Vagina (tissue), 2 donors: ENCODE results near the gene PLA2G10. TPM values are rescaled to one million over a fixed set of nuclear protein-coding genes. Genes with fewer than 3 reads are reported as not detected.
A peak's percentile ranks its signal among the peaks of the same experiment; 100 is the strongest.

ENCODE experiments used
- DNase-seq, 2 donors: peaks; one replicate each; pipeline ENCODE4 v3.0.0-alpha.2; 2017; ENCODE audit errors: extremely low spot score in 2 of 2
- H3K27ac ChIP-seq: fragments of 200-600 bp; sonication (generic); one replicate; pipeline ENCODE4 v1.5.1; 2019
- H3K27me3 ChIP-seq: fragments of 200-600 bp; sonication (generic); one replicate; pipeline ENCODE4 v1.5.1; 2019
- H3K36me3 ChIP-seq, 2 donors: fragments of 200-600 bp; sonication (generic); one replicate each; pipeline ENCODE4 v1.5.1; 2017 to 2019
- H3K4me1 ChIP-seq: fragments of 200-600 bp; sonication (generic); one replicate; pipeline ENCODE4 v1.5.1; 2019
- H3K4me3 ChIP-seq, 2 donors: fragments of 200-600 bp; sonication (generic); 1 replicate in 1 of 2; 2 replicates in 1 of 2; pipeline ENCODE4 v1.5.1; 2016 to 2019
- H3K9me3 ChIP-seq: fragments of 200-600 bp; sonication (generic); one replicate; pipeline ENCODE4 v1.5.1; 2019
- CTCF ChIP-seq, 3 experiments: fragments of 450-650 bp in 2 of 3; fragments of 200-600 bp in 1 of 3; sonication (generic) in 1 of 3; IDR thresholded peaks; one replicate each; pipeline ENCODE4 v1.5.1; 2017 to 2019; ENCODE audit warnings: antibody characterized with exemption in 3 of 3, mild to moderate bottlenecking in 2 of 3, moderate library complexity in 2 of 3
- POLR2A ChIP-seq, 2 donors: fragments of 450-650 bp; IDR thresholded peaks; one replicate each; pipeline ENCODE4 v1.6.1; 2017; ENCODE audit warnings: antibody characterized with exemption in 2 of 2, mild to moderate bottlenecking in 2 of 2, moderate library complexity in 2 of 2
- POLR2AphosphoS5 ChIP-seq, 2 donors: sonication (generic); formaldehyde crosslinking; IDR thresholded peaks; one replicate each; pipeline ENCODE4 v1.9.0; 2017; ENCODE audit warnings: antibody characterized with exemption in 2 of 2, mild to moderate bottlenecking in 2 of 2, low read depth in 1 of 2; ENCODE audit not compliant: insufficient read depth in 1 of 2
- intact Hi-C: fragments of 100-400 bp; cut with DNase I; formaldehyde crosslinking; loops from one replicate; pipeline ENCODE4 v1.15.1; 2023
- small RNA-seq: library from RNA; depleted of rRNA; stranded (forward); fragments of <200 nt; gene quantifications from one replicate; pipeline ENCODE3, GENCODE V24; 2016
- total RNA-seq: library from RNA; depleted of rRNA; stranded (reverse); fragments of >200 nt; gene quantifications from one replicate; pipeline ENCODE4 v1.2.3, GENCODE V29; 2016

PLA2G10 gene
- total RNA-seq, 1 donor from 2014 or later, result not detected

GRCh38 chr16:14628806-14629611 is 65.1 kb downstream of the PLA2G10 start:
- H3K4me1 ChIP-seq, result peaks cover 43% of the 10 kb centered on the region
- H3K27me3 ChIP-seq, result no peaks in the 10 kb centered on the region
- TF ChIP-seq POLR2A (IDR thresholded peaks at IDR 0.05) (no peak), POLR2AphosphoS5 (IDR thresholded peaks at IDR 0.05; ENCODE audit: insufficient read depth in 1 of 2, low read depth in 1 of 2) (no peak), CTCF (IDR thresholded peaks at IDR 0.05) (no peak)
- peak overlapping the region; percentile 86 to 97 for H3K4me3 ChIP-seq
- H3K36me3 ChIP-seq, result peaks cover 0 to 36% of the 10 kb centered on the region in 2 donors
- H3K9me3 ChIP-seq, result no peaks in the 10 kb centered on the region
- peak overlapping the region; percentile 95 for H3K27ac ChIP-seq
- intact Hi-C loops, result no loop called here
- no peak for DNase-seq

GRCh38 chr16:14627078-14627477 is 67.0 kb downstream of the PLA2G10 start:
- Histone ChIP-seq H3K36me3 (peaks cover 0 to 52% of the 10 kb centered on the region in 2 donors), H3K27me3 (no peaks in the 10 kb centered on the region), H3K27ac (no peak overlapping the region), H3K9me3 (no peaks in the 10 kb centered on the region), H3K4me1 (peaks cover 33% of the 10 kb centered on the region), H3K4me3 (no peak overlapping the region)
- intact Hi-C loops, result no loop called here
- TF ChIP-seq CTCF (IDR thresholded peaks at IDR 0.05) (no peak), POLR2AphosphoS5 (IDR thresholded peaks at IDR 0.05; ENCODE audit: insufficient read depth in 1 of 2, low read depth in 1 of 2) (no peak), POLR2A (IDR thresholded peaks at IDR 0.05) (no peak)
- no peak for DNase-seq

Small RNA genes within 50 kb of the gene (small RNA-seq; reads per million reads assigned to genes)
- not detected for gene RNU7-125P

Other genes with a start within 250 kb of the PLA2G10 start
- gene PARN, start 64.0 kb downstream of the PLA2G10 start, total RNA-seq, result 39.3 TPM
- gene BFAR, start 61.4 kb downstream of the PLA2G10 start, total RNA-seq, result 44.4 TPM
- gene NPIPA3, start 9.1 kb upstream of the PLA2G10 start, total RNA-seq, result not detected
- not detected for gene NPIPA2, start 48.2 kb upstream of the PLA2G10 start, total RNA-seq
- gene NOMO1, start 139.4 kb upstream of the PLA2G10 start, total RNA-seq, result 50.3 TPM
- gene NPIPA1, start 243.1 kb upstream of the PLA2G10 start, total RNA-seq, result 98.0 TPM